ENCODE measurements around the gene ALPK3.

ALPK3 gene

GRCh38 chr15:84903751-84904150, 86.6 kb downstream of the ALPK3 start:
- DNase-seq = no peak

GRCh38 chr15:84904419-84904818, 87.3 kb downstream of the ALPK3 start:
- no peak for DNase-seq

GRCh38 chr15:84905016-84905916, 88.1 kb downstream of the ALPK3 start:
- DNase-seq = no peak

DNA sequence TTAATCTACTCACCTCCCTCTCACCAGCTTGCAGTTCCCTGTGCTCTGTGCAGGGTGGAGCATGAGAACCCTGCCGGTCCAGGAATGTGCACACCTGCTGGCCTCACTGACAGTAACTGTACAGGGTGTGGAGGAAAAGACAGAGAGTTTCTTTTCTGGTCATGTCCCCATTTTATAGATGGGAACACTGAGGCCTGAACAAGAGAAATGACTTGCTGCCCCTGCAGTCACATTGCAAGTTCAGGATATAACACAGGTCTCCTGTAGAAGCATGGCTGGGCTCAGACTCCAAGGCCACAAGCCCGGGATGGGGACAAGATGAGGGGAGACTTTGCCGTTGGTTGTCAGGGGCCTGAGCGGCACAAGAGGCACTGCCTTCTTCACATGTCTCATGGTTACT, 90.6 kb downstream of the ALPK3 start:
- no peak for DNase-seq

- DNase-seq = no peak
Observed at GRCh38 chr15:84908564-84908963, 91.4 kb downstream of the ALPK3 start.

DNA sequence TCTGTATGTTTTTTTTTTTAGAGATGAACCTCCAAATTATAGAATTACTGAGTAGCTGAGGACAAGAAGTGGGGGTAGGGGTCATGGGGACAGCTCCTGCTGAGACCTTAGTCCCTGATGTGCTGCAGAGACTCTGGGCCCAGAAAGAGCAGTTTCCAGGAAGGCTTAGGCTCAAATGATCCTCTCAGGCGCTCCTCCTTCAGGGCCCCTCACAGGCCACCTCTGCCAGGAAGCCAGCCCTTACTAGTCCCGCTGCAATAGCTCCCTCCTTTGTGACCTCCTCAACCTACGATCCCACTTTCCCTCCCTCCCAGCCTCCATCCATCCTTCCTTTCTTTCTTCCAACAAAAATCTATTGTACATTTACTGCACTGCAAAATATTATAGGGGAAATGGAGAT, 91.9 kb downstream of the ALPK3 start:
- DNase-seq = no peak

DNA sequence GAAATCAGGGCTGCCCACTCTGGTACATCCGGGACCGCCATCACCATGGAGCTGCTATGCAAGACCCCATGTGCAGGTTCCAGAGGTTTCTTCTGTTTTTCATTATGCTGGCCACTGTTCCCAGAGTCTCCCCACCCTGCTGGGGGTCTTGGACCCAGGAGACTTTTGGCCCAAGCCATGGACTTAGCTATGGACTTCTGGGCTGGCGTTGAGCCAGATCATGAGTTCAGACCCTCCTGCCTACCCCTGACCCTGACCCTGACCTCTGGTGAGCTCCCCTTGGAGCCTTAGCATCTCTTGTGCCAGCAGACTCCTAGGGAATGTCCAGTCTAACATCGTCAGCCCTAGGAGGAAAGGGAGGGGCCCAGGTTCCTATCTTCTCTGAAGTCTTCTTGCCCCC, 92.6 kb downstream of the ALPK3 start:
- DNase-seq = no peak

- no peak for DNase-seq
Observed at GRCh38 chr15:84910928-84911623, 93.9 kb downstream of the ALPK3 start.

DNA sequence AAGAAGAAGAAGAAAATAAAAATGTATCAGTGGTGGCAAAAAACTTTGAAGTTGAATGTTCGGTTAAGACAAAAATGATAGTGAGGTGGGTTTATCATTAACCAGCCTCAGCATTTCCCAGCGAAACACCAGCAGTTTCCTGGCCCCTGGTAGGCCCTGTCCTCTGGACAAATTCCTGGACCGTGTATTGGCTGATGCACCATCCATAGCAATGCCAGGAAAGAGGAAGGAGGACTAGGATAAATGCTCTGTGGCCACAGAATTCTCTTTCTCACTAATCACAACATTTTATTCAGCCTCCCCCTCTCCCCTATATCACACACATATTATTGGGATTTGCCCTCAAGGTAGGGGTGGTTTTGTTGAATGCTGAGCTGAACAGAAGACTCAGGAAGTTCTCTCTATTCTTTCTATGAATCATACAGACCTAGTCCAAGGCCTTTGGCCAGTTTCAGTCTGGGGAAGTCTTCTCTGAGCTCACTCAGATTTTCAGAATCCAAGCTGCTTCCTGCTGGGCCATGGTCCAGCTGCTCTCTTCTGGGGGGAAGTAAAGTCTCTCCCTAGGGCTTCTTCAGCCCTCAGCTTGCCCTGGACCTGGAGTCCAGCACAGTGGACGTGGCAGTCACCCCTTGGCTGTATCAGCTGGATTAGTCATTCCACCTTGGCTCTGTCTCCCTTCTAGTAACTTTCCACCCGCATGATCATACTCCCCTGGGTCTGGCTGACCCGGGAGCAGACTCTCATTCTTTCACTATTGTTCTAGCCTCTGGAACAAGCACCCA, 94.9 kb downstream of the ALPK3 start:
- DNase-seq = no peak

GRCh38 chr15:84913360-84913723, 96.2 kb downstream of the ALPK3 start:
- DNase-seq = no peak

DNA sequence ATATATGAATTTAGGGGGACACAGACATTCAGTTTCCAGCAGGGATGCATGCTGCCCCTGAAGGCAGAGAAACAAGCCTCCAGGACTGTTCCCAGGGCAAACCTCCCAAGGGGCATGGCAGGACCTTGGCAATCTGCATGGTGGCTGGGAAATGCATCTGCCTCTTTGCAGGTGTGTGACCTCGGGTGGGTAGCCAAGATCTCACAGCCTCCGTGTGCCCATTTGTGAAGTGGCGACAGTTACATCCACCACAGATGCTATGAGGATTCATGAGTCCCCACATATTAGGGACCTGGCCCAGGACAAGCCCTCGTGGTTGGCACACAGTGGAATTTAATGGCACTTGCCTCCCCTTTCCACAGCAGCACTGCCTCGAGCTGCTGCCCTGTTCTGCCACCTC, 97.2 kb downstream of the ALPK3 start:
- DNase-seq = no peak

DNA sequence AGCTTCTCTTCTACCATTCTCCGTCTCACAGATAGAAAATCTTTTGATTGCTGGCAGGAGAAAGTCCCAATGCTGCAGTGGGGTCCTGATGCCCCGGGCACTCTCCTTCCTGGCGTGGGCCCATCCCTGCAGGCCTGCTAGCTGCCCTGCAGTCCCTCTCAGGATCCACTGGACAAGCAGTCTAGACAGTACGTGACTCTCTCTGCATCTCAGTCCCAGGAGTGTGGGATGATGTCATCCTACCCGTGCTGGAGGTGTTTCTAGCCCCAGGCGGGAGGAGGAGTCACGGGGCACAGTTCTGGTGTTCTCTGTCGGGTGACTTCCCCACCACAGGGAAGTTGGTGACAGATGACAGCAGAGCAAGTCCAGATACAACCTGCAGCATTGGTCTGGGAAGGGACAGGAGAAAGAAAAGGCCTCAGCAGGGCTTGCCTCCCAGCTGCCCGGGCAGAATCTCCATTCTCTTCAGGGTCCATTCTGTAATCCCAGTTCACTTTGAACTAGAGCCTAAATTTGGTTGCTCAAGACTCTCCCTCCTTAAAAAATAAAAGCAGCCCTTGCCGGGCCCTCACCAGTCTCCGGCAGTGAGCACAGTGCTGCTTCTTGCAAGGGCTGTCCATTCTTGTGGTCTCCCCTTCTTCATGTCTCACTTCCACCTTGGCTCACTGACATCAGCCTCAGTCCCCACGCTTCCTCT, 97.9 kb downstream of the ALPK3 start:
- DNase-seq = peak in 1 of 2 experiments; percentile 17

DNA sequence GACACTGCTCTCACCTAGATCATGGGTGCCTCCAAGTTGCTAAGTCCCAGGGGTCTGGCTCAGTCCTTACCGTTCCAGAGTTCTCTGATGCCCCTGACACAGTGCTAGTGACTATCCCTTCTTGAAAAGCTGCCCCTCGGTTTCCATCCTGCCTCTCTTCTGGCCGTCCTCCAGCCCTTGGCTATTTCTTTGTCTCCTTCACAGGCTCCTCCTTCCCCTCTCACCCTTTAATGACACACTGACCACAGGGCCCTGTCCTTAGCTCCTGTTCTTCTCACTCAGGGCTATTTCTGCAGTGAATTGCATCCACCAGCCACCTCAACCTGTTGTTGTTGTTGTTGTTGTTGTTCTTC, 98.4 kb downstream of the ALPK3 start:
- DNase-seq = no peak

- DNase-seq = no peak
Observed at GRCh38 chr15:84917452-84917851, 100.3 kb downstream of the ALPK3 start.

DNA sequence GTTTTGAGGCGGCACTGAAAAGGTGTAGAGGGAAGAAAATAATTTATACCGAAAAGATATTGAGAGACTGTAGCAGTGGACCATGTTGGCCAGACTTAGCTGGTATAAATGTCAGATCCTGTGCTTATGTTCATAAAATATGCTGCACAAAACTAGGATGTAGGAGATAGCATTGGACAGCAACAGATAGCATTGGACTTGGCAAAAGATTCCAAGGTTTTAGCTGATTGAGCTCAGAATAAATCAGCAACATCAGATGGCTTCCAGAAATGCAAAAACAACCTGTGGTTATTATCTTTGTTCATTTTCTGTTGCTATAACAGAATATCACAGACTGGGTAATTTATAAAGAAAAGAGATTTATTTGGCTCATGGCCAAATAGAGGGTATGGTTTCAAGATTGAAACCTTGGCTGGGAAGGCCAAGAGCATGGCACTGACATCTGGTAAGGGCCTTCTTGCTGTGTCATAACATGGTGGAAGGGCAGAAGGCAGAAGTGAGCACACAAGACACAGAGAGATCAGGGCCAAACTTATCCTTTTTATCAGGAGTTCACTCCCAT, 102.0 kb downstream of the ALPK3 start:
- DNase-seq = no peak

- no peak for DNase-seq
Observed at GRCh38 chr15:84921121-84921520, 104.0 kb downstream of the ALPK3 start.

DNA sequence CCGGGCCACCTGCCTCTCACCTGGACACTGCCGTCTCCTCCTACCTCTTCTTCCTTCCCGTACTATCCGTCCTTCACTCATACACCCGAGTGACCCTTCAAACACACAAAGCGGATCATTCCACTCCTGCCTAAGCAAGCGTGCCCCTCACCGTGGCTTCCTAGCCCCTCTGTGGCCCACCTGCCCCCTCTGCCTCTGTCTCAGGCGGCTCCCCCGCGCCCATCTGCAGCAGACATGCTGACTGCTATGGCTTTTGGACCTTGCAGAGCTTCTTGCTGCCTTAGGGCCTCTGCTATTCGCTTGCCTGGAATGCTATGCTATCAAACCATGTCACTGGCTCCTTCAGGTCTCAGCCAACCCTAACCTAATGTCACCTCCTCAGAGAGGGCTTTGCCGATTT, 105.4 kb downstream of the ALPK3 start:
- DNase-seq = no peak
